KOPT-K1 (cell line): ENCODE measurements around the gene HYCC1.

Source experiments
- H3K27ac ChIP-seq: fragments of 200-600 bp; sonication (generic); 2 replicates; pipeline ENCODE4 v1.5.1; 2016; ENCODE audit warnings: antibody characterized with exemption, mild to moderate bottlenecking, low read depth, low read length; ENCODE audit not compliant: poor library complexity, severe bottlenecking
- H3K36me3 ChIP-seq: fragments of 200-600 bp; sonication (generic); 2 replicates; pipeline ENCODE4 v1.5.1; 2017; ENCODE audit warnings: antibody characterized with exemption, mild to moderate bottlenecking, low read length, moderate library complexity; ENCODE audit not compliant: insufficient read depth
- H3K9me3 ChIP-seq: fragments of 200-600 bp; sonication (generic); 2 replicates; pipeline ENCODE4 v1.5.1; 2017; ENCODE audit warnings: antibody characterized with exemption, low read length, mild to moderate bottlenecking; ENCODE audit not compliant: insufficient read depth, poor library complexity, severe bottlenecking

Gene HYCC1

GRCh38 chr7:23022851-23023250 is 8.9 kb upstream of the HYCC1 start:
- H3K36me3 ChIP-seq = no peaks in the 10 kb centered on the region
- no peaks in the 10 kb centered on the region for H3K9me3 ChIP-seq
- H3K27ac ChIP-seq = no peak overlapping the region

- Histone ChIP-seq H3K36me3 (no peaks in the 10 kb centered on the region), H3K27ac (no peak overlapping the region), H3K9me3 (no peaks in the 10 kb centered on the region)
Observed at GRCh38 chr7:23022258-23022769, 8.4 kb upstream of the HYCC1 start.

GRCh38 chr7:23021596-23021995 is 7.7 kb upstream of the HYCC1 start:
- Histone ChIP-seq H3K27ac (no peak overlapping the region), H3K9me3 (no peaks in the 10 kb centered on the region), H3K36me3 (no peaks in the 10 kb centered on the region)

- Histone ChIP-seq H3K9me3 (no peaks in the 10 kb centered on the region), H3K27ac (no peak overlapping the region), H3K36me3 (no peaks in the 10 kb centered on the region)
Observed at GRCh38 chr7:23020742-23021401, 6.9 kb upstream of the HYCC1 start.

GRCh38 chr7:23018750-23019149 is 4.8 kb upstream of the HYCC1 start:
- H3K36me3 ChIP-seq = no peaks in the 10 kb centered on the region
- no peaks in the 10 kb centered on the region for H3K9me3 ChIP-seq
- H3K27ac ChIP-seq = no peak overlapping the region

GRCh38 chr7:23017309-23017708 is 3.4 kb upstream of the HYCC1 start:
- H3K36me3 ChIP-seq = no peaks in the 10 kb centered on the region
- no peaks in the 10 kb centered on the region for H3K9me3 ChIP-seq
- no peak overlapping the region for H3K27ac ChIP-seq

GRCh38 chr7:23016345-23017253 is 2.7 kb upstream of the HYCC1 start:
- H3K36me3 ChIP-seq = no peaks in the 10 kb centered on the region
- H3K9me3 ChIP-seq = no peaks in the 10 kb centered on the region
- no peak overlapping the region for H3K27ac ChIP-seq

GRCh38 chr7:23014681-23015080 is 751 bp upstream of the HYCC1 start:
- Histone ChIP-seq H3K36me3 (no peaks in the 10 kb centered on the region), H3K27ac (peak overlapping the region; percentile 61), H3K9me3 (no peaks in the 10 kb centered on the region)

- no peaks in the 10 kb centered on the region for H3K9me3 ChIP-seq
- no peaks in the 10 kb centered on the region for H3K36me3 ChIP-seq
- peak overlapping the region; percentile 61 for H3K27ac ChIP-seq
Observed at GRCh38 chr7:23012908-23013714, 819 bp downstream of the HYCC1 start.

- no peaks in the 10 kb centered on the region for H3K9me3 ChIP-seq
- H3K27ac ChIP-seq = no peak overlapping the region
- H3K36me3 ChIP-seq = no peaks in the 10 kb centered on the region
Observed at GRCh38 chr7:23012186-23012585, 1.7 kb downstream of the HYCC1 start.

GRCh38 chr7:23011222-23011924 is 2.6 kb downstream of the HYCC1 start:
- H3K9me3 ChIP-seq = no peaks in the 10 kb centered on the region
- no peaks in the 10 kb centered on the region for H3K36me3 ChIP-seq
- H3K27ac ChIP-seq = no peak overlapping the region

GRCh38 chr7:23009303-23009702 is 4.6 kb downstream of the HYCC1 start:
- H3K27ac ChIP-seq = no peak overlapping the region

GRCh38 chr7:23004247-23004520 is 9.7 kb downstream of the HYCC1 start:
- H3K36me3 ChIP-seq = no peaks in the 10 kb centered on the region
- no peak overlapping the region for H3K27ac ChIP-seq
- H3K9me3 ChIP-seq = no peaks in the 10 kb centered on the region

More at GRCh38 chr7:23009303-23009702, 4.6 kb downstream of the HYCC1 start:
- H3K36me3 ChIP-seq = no peaks in the 10 kb centered on the region
- no peaks in the 10 kb centered on the region for H3K9me3 ChIP-seq

- H3K27ac ChIP-seq = no peak overlapping the region
- H3K9me3 ChIP-seq = no peaks in the 10 kb centered on the region
Observed at GRCh38 chr7:23003505-23004246, 10.3 kb downstream of the HYCC1 start.

More at GRCh38 chr7:23003505-23004246, 10.3 kb downstream of the HYCC1 start:
- H3K36me3 ChIP-seq = no peaks in the 10 kb centered on the region
